ENCODE data around the gene TSPAN9.

DNA sequence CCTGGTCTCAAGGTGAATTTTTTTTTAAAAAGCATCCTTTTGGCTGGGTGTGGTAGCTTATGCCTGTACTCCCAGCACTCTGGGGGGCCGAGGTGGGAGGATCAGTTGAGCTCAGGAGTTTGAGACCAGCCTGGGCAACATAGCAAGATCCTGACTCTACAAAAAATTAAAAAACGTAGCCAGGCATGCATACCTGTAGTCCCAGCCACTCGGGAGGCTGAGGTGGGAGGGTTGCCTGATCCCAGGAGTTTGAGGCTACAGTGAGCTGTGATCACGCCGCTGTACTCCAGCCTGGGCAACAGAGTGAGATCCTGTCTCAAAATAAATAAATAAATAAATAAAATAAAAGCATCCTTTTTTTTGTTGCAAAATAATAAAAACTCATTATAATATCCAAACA lies 12.4 kb downstream of the TSPAN9 start:
- no peak for TF ChIP-seq FOXM1 (IDR thresholded peaks at IDR 0.05; ENCODE audit: low read depth)
- TF ChIP-seq FOXM1 (CRISPR knock-in tag; IDR thresholded peaks at IDR 0.05; ENCODE audit: low read depth), result no peak
- TF ChIP-seq, protein P1, sequence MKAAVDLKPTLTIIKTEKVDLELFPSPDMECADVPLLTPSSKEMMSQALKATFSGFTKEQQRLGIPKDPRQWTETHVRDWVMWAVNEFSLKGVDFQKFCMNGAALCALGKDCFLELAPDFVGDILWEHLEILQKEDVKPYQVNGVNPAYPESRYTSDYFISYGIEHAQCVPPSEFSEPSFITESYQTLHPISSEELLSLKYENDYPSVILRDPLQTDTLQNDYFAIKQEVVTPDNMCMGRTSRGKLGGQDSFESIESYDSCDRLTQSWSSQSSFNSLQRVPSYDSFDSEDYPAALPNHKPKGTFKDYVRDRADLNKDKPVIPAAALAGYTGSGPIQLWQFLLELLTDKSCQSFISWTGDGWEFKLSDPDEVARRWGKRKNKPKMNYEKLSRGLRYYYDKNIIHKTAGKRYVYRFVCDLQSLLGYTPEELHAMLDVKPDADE (conservative IDR thresholded peaks at IDR 0.05; ENCODE audit: control insufficient read depth, low read depth, low read length), result no peak
- TF ChIP-seq, protein P2, sequence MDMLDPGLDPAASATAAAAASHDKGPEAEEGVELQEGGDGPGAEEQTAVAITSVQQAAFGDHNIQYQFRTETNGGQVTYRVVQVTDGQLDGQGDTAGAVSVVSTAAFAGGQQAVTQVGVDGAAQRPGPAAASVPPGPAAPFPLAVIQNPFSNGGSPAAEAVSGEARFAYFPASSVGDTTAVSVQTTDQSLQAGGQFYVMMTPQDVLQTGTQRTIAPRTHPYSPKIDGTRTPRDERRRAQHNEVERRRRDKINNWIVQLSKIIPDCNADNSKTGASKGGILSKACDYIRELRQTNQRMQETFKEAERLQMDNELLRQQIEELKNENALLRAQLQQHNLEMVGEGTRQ (CRISPR knock-in tag; IDR thresholded peaks at IDR 0.05), result no peak
- TF ChIP-seq NRF1 (conservative IDR thresholded peaks at IDR 0.05 in 1 of 2, IDR thresholded peaks at IDR 0.05 in 1 of 2), result no peak
- no peak for TF ChIP-seq SIN3A (IDR thresholded peaks at IDR 0.05; ENCODE audit: borderline replicate concordance in 2 of 2, control insufficient read depth in 1 of 2, low read depth in 2 of 2, low read length in 2 of 2)
- TF ChIP-seq HDAC2 (IDR thresholded peaks at IDR 0.05), result no peak
- no peak for TF ChIP-seq POLR2A (conservative IDR thresholded peaks at IDR 0.05)

Data from K562 (cell line).